GM19099 (cell line): ENCODE data around the gene SMIM14.

ENCODE experiments used
- POLR2A ChIP-seq: IDR thresholded peaks from 3 replicates; pipeline ENCODE4 v1.6.1; 2011; ENCODE audit warnings: low read depth; ENCODE audit not compliant: insufficient read length; ENCODE audit errors: extremely low read depth

The SMIM14 gene

DNA sequence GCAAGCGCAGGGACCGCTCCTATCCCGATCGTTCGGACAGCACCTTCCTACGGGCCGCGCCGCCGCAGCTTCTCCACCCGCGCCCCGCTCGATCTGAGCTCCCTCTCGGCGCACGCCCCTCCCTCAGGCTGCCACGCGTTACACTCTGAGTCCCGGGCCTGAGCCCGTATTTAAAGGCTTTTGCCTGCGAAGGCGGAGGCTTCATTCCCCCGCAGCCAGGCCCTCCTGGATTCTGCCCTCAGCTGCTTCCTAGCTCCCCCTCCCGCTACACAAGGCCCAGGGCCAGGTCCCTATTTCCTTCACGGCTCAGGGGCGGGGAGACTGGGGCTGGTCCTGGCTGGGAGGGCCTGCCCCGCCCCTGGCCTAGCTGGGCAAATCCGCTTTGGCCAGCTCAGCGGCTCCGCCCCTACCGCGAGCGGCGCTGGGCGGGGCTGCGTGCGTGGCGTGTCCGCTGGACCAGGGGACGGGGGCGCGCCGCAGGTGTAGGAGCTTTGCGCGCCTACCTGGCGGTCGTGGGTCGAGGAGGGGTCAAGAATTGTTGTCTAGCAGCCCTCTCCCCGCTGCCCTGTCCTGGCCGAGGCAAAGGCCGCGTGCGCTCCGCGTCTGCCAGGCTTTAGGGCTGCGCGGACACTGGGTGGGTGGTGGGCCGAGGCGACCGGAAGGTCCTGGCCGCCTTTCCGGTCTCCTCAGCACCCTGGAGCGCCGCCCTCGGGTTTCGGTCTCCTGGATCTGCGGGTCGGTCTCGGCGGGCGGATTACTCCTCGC is 111.2 kb downstream of the SMIM14 start, which contains the start of gene UGDH:
UGDH (minus strand) TSS at position 144 of the 765 bp plus-strand sequence. CDS start 5,927 bp downstream, outside the sequence.
- peak; percentile 81 for TF ChIP-seq POLR2A

DNA sequence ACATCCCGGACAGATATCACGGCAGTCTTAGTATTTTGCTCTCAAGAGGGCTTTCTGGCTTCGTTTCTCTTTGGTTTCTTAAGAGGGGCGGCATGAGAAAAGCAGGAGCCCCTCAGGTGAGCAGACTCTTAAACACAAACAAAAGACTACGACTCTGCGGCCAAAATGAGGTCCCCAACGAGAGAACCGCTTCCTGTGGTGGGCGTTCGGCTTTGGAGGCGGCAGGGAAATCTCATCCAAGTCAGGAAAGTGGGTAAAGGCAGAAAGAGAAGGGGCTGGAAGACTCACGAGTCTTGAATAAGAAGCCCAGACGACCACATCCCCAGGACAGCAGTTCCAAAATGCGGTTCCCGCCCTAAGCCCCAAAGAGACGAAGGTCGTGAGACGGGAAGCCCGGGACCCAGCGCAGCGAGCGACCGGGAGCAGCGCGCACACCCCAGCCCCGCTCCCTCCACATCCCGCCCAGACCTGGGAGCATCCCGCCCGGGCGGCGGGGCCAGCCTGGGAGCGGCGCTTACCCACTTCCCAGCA is 111.8 kb downstream of the SMIM14 start:
- no peak for TF ChIP-seq POLR2A

- no peak for TF ChIP-seq POLR2A
Observed at GRCh38 chr4:39525822-39526690, 112.6 kb downstream of the SMIM14 start.

DNA sequence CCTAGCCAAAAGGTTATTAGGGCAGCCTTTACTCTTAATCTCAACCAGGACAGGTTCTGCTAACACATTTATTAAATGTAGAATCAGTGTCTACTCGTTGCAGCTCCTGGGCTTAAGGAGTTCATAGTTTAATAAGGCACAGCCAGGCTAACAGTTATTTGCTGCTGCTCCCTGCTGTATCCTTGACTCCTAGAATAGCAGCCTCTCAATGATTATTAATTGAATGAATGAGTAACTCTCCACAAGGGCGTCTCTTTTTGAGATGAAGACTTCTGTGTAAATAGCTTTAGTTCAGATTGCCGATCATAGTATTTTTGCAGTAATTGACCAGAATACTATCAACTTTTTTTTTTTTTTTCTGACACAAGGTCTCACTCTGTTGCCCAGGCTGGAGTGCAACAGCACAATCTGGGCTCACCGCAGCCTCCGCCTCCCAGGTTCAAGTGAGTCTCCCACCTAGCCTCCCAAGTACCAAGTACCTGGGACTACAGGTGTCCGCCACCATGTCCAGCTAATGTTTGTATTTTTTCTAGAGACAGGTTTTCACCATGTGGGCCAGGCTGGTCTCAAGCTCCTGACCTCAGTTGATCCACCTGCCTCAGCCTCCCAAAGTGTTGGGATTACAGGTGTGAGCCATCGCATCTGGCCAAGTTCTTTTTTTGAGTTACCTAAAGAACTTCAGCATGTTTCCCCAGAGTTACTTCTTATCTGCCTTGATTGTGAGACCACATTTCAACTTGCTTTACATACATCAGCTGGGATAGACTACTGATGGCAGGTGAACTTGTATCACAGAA is 114.3 kb downstream of the SMIM14 start:
- TF ChIP-seq POLR2A = no peak

DNA sequence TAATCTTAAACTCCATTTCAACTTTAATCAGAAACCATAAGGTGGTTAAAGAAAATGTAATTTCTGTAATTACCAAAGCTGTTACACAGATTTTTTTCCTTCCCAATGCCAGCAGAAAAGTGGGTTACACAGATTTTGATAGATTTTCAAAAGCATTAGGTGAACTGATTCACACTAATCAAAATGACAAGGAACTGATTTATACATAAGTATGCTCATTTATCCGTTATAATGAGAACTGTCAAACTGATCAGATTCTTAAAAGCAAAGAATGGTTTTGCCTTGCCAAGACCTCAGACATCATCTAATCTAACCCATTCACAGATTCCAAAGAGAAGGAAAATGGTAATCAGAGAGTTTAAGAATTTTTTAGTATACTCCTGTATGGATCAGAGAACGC is 116.6 kb downstream of the SMIM14 start:
- TF ChIP-seq POLR2A = no peak

GRCh38 chr4:39521253-39521919 is 117.3 kb downstream of the SMIM14 start:
- TF ChIP-seq POLR2A = no peak

- no peak for TF ChIP-seq POLR2A
Observed at GRCh38 chr4:39518484-39518883, 120.2 kb downstream of the SMIM14 start.

DNA sequence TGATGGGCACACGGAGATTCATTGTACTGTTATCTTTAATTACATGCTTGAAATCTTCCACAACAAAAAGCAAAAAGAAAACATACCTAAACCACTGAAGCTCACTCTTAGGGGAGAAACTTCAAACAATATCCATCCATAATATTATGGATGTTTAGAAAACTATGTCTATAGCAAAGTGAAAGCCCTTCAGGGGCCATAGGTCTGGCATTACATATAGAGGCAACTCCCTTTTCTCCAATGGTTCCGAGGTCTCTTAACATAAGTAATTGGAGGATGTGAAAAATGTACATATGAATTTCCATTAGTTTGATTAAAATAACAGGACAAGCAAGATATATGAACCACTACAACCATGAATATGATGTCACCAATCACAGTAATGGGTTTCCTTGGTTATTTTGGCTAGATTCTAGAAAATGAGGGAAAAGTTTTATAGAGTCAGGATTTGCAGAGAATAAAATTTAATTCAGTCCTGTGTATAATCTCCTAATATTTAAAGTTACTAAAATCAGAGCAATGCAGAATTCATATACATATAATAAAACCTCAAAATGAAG is 122.2 kb downstream of the SMIM14 start:
- TF ChIP-seq POLR2A = no peak

- TF ChIP-seq POLR2A = no peak
Observed at GRCh38 chr4:39514888-39515401, 123.7 kb downstream of the SMIM14 start.

DNA sequence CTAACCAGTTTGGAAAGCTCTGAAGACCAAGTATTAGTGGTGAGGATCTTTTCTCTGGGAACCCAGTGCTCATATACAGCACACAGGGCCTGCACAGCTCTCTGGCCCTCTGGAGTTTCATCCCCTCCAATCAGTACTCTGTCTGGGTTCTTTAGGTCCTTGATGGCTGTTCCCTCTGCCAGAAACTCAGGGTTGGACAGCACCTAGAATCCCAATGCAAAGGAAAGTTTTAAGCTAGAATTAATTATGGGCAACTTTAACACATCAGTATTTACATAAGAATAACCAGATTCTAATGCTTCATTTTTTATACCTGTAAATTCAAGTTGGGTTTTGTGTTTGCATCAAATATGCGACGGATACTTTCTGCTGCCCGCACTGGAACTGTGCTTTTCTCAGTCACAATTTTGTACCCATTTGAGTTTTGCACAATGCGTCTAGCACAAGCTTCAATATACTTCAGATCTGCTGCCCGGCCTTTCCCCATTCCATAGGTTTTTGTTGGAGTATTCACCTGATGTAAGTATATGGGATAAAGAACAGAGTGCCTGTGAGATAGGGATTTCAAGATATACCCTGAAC is 128.2 kb downstream of the SMIM14 start:
- no peak for TF ChIP-seq POLR2A

DNA sequence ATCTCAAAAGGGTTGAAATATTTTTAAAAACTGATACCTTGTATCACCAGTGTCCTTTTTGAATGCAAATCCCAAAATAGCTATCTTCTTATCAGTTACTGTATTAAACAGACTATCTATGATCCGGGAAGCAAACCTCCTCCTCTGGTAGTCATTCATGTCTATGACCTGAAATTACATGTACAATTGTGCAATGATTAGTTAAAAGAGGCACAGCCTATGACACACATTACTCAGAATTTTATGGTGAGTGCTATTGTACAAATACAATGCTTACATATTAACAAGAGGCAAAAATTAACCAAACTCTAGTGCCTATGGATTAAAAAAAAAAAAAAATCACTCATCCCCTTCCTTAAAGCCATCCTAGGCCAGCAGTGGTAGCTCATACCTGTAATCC is 133.1 kb downstream of the SMIM14 start:
- TF ChIP-seq POLR2A = no peak

DNA sequence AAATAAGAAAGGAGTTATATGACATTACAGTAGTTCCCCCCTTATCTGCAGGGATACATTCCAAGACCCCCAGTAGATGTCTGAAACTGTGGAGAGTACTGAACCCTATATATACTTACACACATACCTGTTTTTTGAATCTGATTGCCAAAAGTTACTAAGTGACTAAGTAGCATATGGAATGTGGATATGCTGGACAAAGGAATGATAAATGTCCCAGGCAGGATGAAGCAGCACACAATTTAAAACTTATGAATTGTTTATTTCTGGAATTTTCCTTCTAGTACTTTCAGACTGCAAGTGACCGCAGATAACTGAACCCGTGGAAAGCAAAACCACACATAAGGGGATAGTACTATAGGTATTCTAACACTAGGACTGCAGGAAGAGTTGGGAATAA is 134.1 kb downstream of the SMIM14 start:
- TF ChIP-seq POLR2A = no peak

GRCh38 chr4:39502019-39502663 is 136.5 kb downstream of the SMIM14 start:
- no peak for TF ChIP-seq POLR2A

GRCh38 chr4:39498727-39499020 is 140.0 kb downstream of the SMIM14 start:
- no peak for TF ChIP-seq POLR2A
